ENCODE measurements around the gene LIME1. TPM values are rescaled to one million over a fixed set of nuclear protein-coding genes. Genes with fewer than 3 reads are reported as not detected.

Gene LIME1
- total RNA-seq, 1 experiment from 2014 or later, result 4.5 TPM

- no peak for TF ChIP-seq AR (CRISPR knock-in tag; IDR thresholded peaks at IDR 0.05)
- TF ChIP-seq STAT6 (CRISPR knock-in tag; conservative IDR thresholded peaks at IDR 0.05; ENCODE audit: low read depth), result no peak
- TF ChIP-seq, protein P1, sequence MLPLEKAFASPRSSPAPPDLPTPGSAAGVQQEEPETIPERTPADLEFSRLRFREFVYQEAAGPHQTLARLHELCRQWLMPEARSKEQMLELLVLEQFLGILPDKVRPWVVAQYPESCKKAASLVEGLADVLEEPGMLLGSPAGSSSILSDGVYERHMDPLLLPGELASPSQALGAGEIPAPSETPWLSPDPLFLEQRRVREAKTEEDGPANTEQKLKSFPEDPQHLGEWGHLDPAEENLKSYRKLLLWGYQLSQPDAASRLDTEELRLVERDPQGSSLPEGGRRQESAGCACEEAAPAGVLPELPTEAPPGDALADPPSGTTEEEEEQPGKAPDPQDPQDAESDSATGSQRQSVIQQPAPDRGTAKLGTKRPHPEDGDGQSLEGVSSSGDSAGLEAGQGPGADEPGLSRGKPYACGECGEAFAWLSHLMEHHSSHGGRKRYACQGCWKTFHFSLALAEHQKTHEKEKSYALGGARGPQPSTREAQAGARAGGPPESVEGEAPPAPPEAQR (CRISPR knock-in tag; IDR thresholded peaks at IDR 0.05), result no peak
- TF ChIP-seq GRHL2 (CRISPR knock-in tag; IDR thresholded peaks at IDR 0.05; ENCODE audit: insufficient replicate concordance, severe bottlenecking), result no peak
- no peak for TF ChIP-seq TEAD4 (CRISPR knock-in tag; IDR thresholded peaks at IDR 0.05)
- no peak for TF ChIP-seq MYBL2 (CRISPR knock-in tag; IDR thresholded peaks at IDR 0.05)
- TF ChIP-seq CREM (CRISPR knock-in tag; IDR thresholded peaks at IDR 0.05), result no peak
- TF ChIP-seq JAZF1 (CRISPR knock-in tag; IDR thresholded peaks at IDR 0.05), result no peak
- no peak for TF ChIP-seq TCF7 (CRISPR knock-in tag; IDR thresholded peaks at IDR 0.05; ENCODE audit: low read depth)
- no peak for TF ChIP-seq ESRRA (CRISPR knock-in tag; IDR thresholded peaks at IDR 0.05; ENCODE audit: borderline replicate concordance)
- TF ChIP-seq, protein P2, sequence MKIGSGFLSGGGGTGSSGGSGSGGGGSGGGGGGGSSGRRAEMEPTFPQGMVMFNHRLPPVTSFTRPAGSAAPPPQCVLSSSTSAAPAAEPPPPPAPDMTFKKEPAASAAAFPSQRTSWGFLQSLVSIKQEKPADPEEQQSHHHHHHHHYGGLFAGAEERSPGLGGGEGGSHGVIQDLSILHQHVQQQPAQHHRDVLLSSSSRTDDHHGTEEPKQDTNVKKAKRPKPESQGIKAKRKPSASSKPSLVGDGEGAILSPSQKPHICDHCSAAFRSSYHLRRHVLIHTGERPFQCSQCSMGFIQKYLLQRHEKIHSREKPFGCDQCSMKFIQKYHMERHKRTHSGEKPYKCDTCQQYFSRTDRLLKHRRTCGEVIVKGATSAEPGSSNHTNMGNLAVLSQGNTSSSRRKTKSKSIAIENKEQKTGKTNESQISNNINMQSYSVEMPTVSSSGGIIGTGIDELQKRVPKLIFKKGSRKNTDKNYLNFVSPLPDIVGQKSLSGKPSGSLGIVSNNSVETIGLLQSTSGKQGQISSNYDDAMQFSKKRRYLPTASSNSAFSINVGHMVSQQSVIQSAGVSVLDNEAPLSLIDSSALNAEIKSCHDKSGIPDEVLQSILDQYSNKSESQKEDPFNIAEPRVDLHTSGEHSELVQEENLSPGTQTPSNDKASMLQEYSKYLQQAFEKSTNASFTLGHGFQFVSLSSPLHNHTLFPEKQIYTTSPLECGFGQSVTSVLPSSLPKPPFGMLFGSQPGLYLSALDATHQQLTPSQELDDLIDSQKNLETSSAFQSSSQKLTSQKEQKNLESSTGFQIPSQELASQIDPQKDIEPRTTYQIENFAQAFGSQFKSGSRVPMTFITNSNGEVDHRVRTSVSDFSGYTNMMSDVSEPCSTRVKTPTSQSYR (CRISPR knock-in tag; IDR thresholded peaks at IDR 0.05), result no peak
- TF ChIP-seq EMX1 (CRISPR knock-in tag; IDR thresholded peaks at IDR 0.05), result no peak
Measured at GRCh38 chr20:63767886-63768285, 31.4 kb downstream of the LIME1 start (continued).

DNA sequence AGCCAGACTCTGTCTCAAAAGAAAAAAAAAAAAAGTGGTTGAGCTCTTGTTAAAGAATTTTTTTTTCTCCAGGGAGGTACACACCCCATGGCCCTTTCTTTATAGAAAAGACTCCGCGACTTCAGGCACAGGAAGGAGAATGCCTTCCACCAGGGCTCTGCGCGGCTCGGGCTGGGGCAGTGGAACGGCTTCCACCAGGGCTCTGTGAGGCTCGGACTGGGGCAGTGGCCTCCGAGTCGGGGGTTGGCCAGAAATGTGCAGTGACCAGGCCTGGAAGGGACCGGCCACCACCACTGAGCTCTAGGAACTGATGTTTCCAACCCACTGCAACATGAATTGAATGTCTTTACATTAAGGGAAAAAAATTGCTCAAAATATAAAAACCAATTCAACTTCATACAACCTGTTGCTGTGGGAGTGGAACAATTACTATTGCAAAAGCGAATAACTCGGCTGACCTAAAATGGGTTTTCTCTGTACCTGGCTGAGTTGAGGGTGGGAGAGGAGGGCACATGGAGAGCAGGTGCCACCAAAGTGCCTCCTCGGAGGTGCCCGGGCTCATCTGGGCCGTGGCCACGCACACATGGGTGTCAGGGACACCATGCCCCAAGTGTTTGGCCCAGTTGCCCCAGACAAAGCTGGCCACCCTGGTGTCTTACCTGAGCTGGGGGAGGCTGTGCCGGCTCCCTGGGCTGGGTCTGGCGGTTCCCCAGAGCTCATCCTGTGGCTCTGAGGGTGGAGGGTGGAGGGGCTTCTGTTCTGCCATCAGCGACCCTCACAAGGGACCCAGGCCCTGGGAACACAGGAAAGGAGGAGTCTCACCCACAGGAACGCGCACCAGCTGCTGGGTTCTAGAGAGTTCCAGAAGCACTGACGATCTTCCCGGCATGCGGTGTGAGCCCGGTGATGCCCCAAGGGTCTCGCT, 32.4 kb downstream of the LIME1 start:
- peak overlapping the region; percentile 65; the same call in 1 of the 2 replicates for H3K27ac Mint-ChIP-seq
- no peaks in the 10 kb centered on the region for H3K4me1 Mint-ChIP-seq
- H3K9me3 Mint-ChIP-seq, result no peaks in the 10 kb centered on the region
- no peak overlapping the region for H3K4me3 Mint-ChIP-seq
- CTCF ChIA-PET, result interaction anchor here (1.3 kb wide), 1 partner anchor 17 kb away, joined by 5 read pairs; no protein-coding TSS in a partner anchor
- POLR2A ChIA-PET, result no interaction called here
- no peak for DNase-seq (ENCODE audit: low spot score)
- 0 out of 2 replicates have a peak, but pooled peaks cover 2% of the 10 kb centered on the region for H3K36me3 Mint-ChIP-seq
- no peak for ATAC-seq
- H3K27me3 Mint-ChIP-seq (ENCODE audit: low read depth), result no peaks in the 10 kb centered on the region
- TF ChIP-seq NR1H2 (CRISPR knock-in tag; IDR thresholded peaks at IDR 0.05) (no peak), OVOL2 (CRISPR knock-in tag; IDR thresholded peaks at IDR 0.05; ENCODE audit: borderline replicate concordance) (no peak), STAT6 (CRISPR knock-in tag; conservative IDR thresholded peaks at IDR 0.05; ENCODE audit: low read depth) (no peak)
- TF ChIP-seq, protein P3, sequence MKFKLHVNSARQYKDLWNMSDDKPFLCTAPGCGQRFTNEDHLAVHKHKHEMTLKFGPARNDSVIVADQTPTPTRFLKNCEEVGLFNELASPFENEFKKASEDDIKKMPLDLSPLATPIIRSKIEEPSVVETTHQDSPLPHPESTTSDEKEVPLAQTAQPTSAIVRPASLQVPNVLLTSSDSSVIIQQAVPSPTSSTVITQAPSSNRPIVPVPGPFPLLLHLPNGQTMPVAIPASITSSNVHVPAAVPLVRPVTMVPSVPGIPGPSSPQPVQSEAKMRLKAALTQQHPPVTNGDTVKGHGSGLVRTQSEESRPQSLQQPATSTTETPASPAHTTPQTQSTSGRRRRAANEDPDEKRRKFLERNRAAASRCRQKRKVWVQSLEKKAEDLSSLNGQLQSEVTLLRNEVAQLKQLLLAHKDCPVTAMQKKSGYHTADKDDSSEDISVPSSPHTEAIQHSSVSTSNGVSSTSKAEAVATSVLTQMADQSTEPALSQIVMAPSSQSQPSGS (CRISPR knock-in tag; IDR thresholded peaks at IDR 0.05; ENCODE audit: borderline replicate concordance, low read depth), result no peak
- TF ChIP-seq, protein P4, sequence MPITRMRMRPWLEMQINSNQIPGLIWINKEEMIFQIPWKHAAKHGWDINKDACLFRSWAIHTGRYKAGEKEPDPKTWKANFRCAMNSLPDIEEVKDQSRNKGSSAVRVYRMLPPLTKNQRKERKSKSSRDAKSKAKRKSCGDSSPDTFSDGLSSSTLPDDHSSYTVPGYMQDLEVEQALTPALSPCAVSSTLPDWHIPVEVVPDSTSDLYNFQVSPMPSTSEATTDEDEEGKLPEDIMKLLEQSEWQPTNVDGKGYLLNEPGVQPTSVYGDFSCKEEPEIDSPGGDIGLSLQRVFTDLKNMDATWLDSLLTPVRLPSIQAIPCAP (CRISPR knock-in tag; IDR thresholded peaks at IDR 0.05), result no peak

Measured in WTC11 (cell line).